Muscle layer of duodenum (tissue), 2 donors: ENCODE results near the gene DRC1.
"Not testable (repeated sequence)": the region's sequence is repeated elsewhere in the genome, so short reads cannot be mapped to it uniquely, and the experiment has no call there.

ENCODE experiments used
- H3K27ac ChIP-seq: one replicate; pipeline ENCODE4 v1.7.0; 2013; ENCODE audit warnings: mild to moderate bottlenecking, low read length
- H3K27me3 ChIP-seq: one replicate; pipeline ENCODE4 v1.7.0; 2013; ENCODE audit warnings: low read depth, mild to moderate bottlenecking, control low read depth, low read length
- H3K36me3 ChIP-seq, 2 donors: one replicate each; pipeline ENCODE4 v1.7.0; 2013; ENCODE audit warnings: low read length in 2 of 2, control low read depth in 1 of 2, mild to moderate bottlenecking in 1 of 2; ENCODE audit not compliant: insufficient read depth in 2 of 2, control insufficient read depth in 1 of 2
- H3K4me1 ChIP-seq, 2 donors: one replicate each; pipeline ENCODE4 v1.7.0; 2013; ENCODE audit warnings: low read length in 2 of 2, mild to moderate bottlenecking in 2 of 2, control low read depth in 1 of 2, moderate library complexity in 1 of 2; ENCODE audit not compliant: insufficient read depth in 2 of 2, control insufficient read depth in 1 of 2
- H3K4me3 ChIP-seq, 2 donors: one replicate each; pipeline ENCODE4 v1.7.0; 2013; ENCODE audit warnings: low read length in 2 of 2, low read depth in 1 of 2, mild to moderate bottlenecking in 1 of 2
- H3K9me3 ChIP-seq, 2 donors: one replicate each; pipeline ENCODE4 v1.7.0; 2013; ENCODE audit warnings: low read length in 2 of 2, control low read depth in 1 of 2, mild to moderate bottlenecking in 1 of 2; ENCODE audit not compliant: control insufficient read depth in 1 of 2
- donor health status: healthy.

The DRC1 gene

GRCh38 chr2:26369664-26370063, 32.1 kb upstream of the DRC1 start:
- H3K4me3 ChIP-seq, H3K27me3 ChIP-seq, H3K4me1 ChIP-seq, H3K9me3 ChIP-seq, H3K27ac ChIP-seq: not testable (repeated sequence)
- peaks cover 8 to 40% of the 10 kb centered on the region in 2 donors for H3K36me3 ChIP-seq

- not testable (repeated sequence) for H3K9me3 ChIP-seq, H3K4me1 ChIP-seq, H3K4me3 ChIP-seq, H3K27me3 ChIP-seq, H3K27ac ChIP-seq
- H3K36me3 ChIP-seq = peaks cover 8 to 47% of the 10 kb centered on the region in 2 donors
These were observed 30.8 kb upstream of the DRC1 start for GRCh38 chr2:26370909-26371308.

GRCh38 chr2:26376799-26377198, 24.9 kb upstream of the DRC1 start:
- no peak overlapping the region for H3K4me3 ChIP-seq
- H3K36me3 ChIP-seq = peaks cover 20 to 31% of the 10 kb centered on the region in 2 donors
- no peak overlapping the region for H3K27ac ChIP-seq
- no peaks in the 10 kb centered on the region for H3K9me3 ChIP-seq
- H3K27me3 ChIP-seq = no peaks in the 10 kb centered on the region
- no peaks in the 10 kb centered on the region for H3K4me1 ChIP-seq

DNA sequence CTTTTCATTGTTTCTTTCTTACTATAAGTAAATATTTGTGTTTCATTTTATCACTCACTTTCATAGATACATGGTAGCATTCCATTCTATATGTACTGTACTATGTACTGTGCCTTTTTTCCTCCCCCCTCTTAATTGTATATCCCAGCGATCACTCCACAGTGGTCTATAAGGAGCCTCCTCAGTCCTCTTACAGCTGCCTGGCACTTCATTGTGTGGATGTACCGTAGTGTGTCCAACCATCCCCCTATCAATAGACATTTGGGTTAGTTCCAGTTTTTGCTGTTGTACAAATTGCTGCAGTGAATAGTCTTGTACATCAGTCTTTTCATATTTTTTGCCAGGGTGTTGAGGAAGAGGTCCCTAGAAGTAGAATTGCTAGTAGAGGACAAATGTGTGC, 21.4 kb upstream of the DRC1 start:
- Histone ChIP-seq H3K27ac (no peak overlapping the region), H3K4me3 (no peak overlapping the region), H3K27me3 (no peaks in the 10 kb centered on the region), H3K4me1 (no peaks in the 10 kb centered on the region), H3K36me3 (peaks cover 7 to 15% of the 10 kb centered on the region in 2 donors), H3K9me3 (no peaks in the 10 kb centered on the region)

DNA sequence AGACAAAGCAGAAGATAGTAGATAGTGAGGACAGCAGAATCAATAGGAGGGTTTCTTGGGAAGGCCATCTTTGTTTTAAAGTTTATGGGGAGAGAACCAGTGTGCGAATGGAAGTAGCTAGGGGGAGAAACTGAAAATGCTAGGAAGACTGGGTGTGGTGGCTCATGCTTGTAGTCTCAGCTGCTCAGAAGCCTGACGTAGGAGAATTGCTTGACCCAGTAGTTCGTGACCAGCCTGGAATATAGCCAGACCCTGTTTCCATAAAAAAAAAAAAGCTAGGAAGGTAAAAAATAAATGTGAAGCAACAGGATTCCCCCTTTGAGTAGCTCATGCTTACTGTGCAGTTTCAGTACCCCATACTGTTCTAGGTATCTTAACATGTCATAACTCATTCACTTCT, 19.2 kb upstream of the DRC1 start:
- Histone ChIP-seq H3K4me3 (no peak overlapping the region), H3K36me3 (peaks cover 12% of the 10 kb centered on the region in 2 donors), H3K9me3 (no peaks in the 10 kb centered on the region), H3K27me3 (no peaks in the 10 kb centered on the region), H3K27ac (no peak overlapping the region), H3K4me1 (no peaks in the 10 kb centered on the region)

- H3K4me1 ChIP-seq = no peaks in the 10 kb centered on the region
- no peaks in the 10 kb centered on the region for H3K9me3 ChIP-seq
- H3K36me3 ChIP-seq = peaks cover 20 to 21% of the 10 kb centered on the region in 2 donors
- H3K4me3 ChIP-seq = no peak overlapping the region
- H3K27ac ChIP-seq = no peak overlapping the region
- no peaks in the 10 kb centered on the region for H3K27me3 ChIP-seq
These were observed 17.5 kb upstream of the DRC1 start for GRCh38 chr2:26384183-26384582.

- peaks cover 23 to 25% of the 10 kb centered on the region in 2 donors for H3K36me3 ChIP-seq
These were observed 17.1 kb upstream of the DRC1 start for GRCh38 chr2:26384597-26384996.

GRCh38 chr2:26387189-26387588, 14.5 kb upstream of the DRC1 start:
- Histone ChIP-seq H3K4me3 (no peak overlapping the region), H3K27ac (no peak overlapping the region), H3K4me1 (no peaks in the 10 kb centered on the region), H3K27me3 (no peaks in the 10 kb centered on the region), H3K36me3 (peaks cover 29 to 32% of the 10 kb centered on the region in 2 donors), H3K9me3 (no peaks in the 10 kb centered on the region)

More at GRCh38 chr2:26384597-26384996, 17.1 kb upstream of the DRC1 start:
- Histone ChIP-seq H3K27me3 (no peaks in the 10 kb centered on the region), H3K4me1 (no peaks in the 10 kb centered on the region), H3K4me3 (no peak overlapping the region), H3K27ac (no peak overlapping the region), H3K9me3 (no peaks in the 10 kb centered on the region)

GRCh38 chr2:26394694-26395093, 7.0 kb upstream of the DRC1 start:
- Histone ChIP-seq H3K9me3 (no peaks in the 10 kb centered on the region), H3K4me3 (no peak overlapping the region), H3K27ac (no peak overlapping the region), H3K4me1 (no peaks in the 10 kb centered on the region), H3K36me3 (peaks cover 9% of the 10 kb centered on the region in 2 donors), H3K27me3 (no peaks in the 10 kb centered on the region)

DNA sequence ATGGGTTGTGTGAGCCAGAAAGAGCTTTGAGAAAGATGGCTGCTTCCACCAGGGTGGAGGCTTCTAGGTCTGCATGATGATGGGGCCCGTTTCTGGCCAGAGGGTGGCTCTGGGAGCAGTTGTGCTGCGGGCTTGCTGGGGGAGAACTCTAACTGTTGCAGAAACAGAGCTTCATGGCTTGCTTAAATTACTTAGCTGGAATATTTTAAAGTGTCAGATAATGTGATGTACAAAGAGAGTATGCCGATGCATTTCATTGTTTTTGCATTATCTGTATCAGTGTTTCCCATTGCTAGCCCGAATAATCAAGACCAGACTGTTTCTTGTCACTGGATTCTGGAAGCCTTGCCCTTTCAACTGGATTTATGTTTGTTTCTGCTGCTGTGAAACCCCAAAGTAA, 6.3 kb upstream of the DRC1 start:
- Histone ChIP-seq H3K36me3 (peaks cover 3 to 6% of the 10 kb centered on the region in 2 donors), H3K27ac (no peak overlapping the region), H3K4me1 (no peaks in the 10 kb centered on the region), H3K4me3 (no peak overlapping the region), H3K9me3 (no peaks in the 10 kb centered on the region), H3K27me3 (no peaks in the 10 kb centered on the region)

DNA sequence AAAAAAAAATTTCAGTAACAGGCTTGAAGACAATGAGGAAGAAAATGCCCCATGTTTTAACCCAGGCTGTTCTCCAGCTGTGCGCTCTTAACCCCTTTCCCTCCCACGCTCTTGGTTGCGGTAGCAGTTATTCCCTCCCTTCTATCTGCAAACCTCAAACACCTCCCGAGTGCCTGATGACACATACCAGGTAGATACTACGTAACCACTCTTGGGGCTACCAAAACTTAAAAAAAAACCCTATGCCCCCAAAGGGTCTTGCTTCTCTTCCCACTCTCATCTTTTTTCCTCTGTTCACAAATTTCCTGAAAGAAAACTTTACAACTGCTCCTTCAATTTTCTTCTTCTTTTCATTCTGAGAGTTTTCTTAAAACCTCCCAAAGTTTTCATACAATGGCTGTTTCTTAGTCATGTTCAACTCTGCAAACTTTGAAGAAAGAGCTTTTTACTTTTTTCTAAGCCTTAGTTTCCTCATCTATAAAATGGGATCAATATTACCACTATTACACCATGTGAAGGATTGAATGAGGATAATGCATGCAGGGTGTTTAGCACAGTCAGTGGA, 4.9 kb upstream of the DRC1 start:
- peaks cover 3 to 6% of the 10 kb centered on the region in 2 donors for H3K36me3 ChIP-seq
- no peak overlapping the region for H3K4me3 ChIP-seq
- peaks cover 0 to 5% of the 10 kb centered on the region in 2 donors for H3K4me1 ChIP-seq
- H3K9me3 ChIP-seq = no peaks in the 10 kb centered on the region
- H3K27ac ChIP-seq = no peak overlapping the region
- no peaks in the 10 kb centered on the region for H3K27me3 ChIP-seq

GRCh38 chr2:26399771-26400376, 1.8 kb upstream of the DRC1 start:
- no peaks in the 10 kb centered on the region for H3K9me3 ChIP-seq
- H3K4me3 ChIP-seq = no peak overlapping the region
- H3K27me3 ChIP-seq = no peaks in the 10 kb centered on the region
- H3K27ac ChIP-seq = no peak overlapping the region
- H3K4me1 ChIP-seq = peaks cover 0 to 12% of the 10 kb centered on the region in 2 donors
- H3K36me3 ChIP-seq = peaks cover 0 to 3% of the 10 kb centered on the region in 2 donors
